ENCODE results near the gene SEPTIN12.

DNA sequence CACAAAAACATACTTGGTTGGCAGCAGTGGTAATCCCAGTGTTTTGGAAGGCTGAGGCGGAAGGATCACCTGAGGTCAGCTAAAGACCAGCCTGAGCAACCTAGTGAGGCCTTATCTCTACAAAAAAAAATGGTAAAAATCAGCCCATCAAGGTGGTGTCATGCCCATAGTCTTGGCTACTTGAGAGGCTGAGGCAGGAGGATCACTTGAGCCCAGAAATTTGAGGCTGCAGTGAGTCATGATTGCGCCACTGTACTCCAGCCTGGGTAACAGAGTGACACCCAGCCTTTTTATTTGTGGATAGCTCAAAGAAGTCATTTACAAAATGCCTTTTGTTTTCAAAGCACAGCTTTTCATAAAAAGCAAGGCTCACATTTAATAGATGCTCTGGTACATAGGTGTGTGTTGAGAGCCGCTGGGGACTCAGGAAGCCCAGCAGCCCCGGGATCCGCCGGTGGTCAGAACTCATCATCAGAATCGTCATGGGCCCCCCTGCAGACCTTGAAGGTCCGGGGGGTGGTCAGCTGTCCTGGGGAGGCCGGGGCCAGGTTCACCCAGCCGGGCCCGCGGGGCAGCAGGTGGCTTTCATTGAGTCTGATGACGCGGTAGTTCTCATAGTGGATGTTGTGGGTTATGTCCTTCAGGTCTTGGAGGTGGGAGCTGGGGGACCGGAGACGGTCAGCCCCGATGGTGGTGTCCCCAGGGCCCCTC, 10.7 kb downstream of the SEPTIN12 start:
- TF ChIP-seq, protein P1, sequence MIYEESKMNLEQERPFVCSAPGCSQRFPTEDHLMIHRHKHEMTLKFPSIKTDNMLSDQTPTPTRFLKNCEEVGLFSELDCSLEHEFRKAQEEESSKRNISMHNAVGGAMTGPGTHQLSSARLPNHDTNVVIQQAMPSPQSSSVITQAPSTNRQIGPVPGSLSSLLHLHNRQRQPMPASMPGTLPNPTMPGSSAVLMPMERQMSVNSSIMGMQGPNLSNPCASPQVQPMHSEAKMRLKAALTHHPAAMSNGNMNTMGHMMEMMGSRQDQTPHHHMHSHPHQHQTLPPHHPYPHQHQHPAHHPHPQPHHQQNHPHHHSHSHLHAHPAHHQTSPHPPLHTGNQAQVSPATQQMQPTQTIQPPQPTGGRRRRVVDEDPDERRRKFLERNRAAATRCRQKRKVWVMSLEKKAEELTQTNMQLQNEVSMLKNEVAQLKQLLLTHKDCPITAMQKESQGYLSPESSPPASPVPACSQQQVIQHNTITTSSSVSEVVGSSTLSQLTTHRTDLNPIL (CRISPR knock-in tag; IDR thresholded peaks at IDR 0.05; ENCODE audit: low read depth): no peak
- TF ChIP-seq RARB (CRISPR knock-in tag; IDR thresholded peaks at IDR 0.05) (no peak), PPARA (CRISPR knock-in tag; IDR thresholded peaks at IDR 0.05; ENCODE audit: borderline replicate concordance) (no peak), GLIS3 (CRISPR knock-in tag; IDR thresholded peaks at IDR 0.05) (no peak), CSDC2 (CRISPR knock-in tag; IDR thresholded peaks at IDR 0.05) (no peak), ZFP30 (CRISPR knock-in tag; IDR thresholded peaks at IDR 0.05) (no peak), ARNTL (CRISPR knock-in tag; IDR thresholded peaks at IDR 0.05; ENCODE audit: borderline replicate concordance, low read depth) (no peak)
